DMS79 treated with DMSO at 0.1 percent for 48 hours (cell line): ENCODE data around the gene RPGRIP1.
"Not testable (repeated sequence)": the region's sequence is repeated elsewhere in the genome, so short reads cannot be mapped to it uniquely, and the experiment has no call there.

Source experiments
- DNase-seq: peaks from one replicate; lab custom pipeline; 2025; lab: John Stamatoyannopoulos, UW

The RPGRIP1 gene

GRCh38 chr14:21279783-21280182 lies at the start of gene RPGRIP1:
Gene RPGRIP1 (plus strand): TSS chr14:21280083. CDS start chr14:21287977, 7,894 bp downstream.
- DNase-seq: no peak

GRCh38 chr14:21231020-21231652 lies 48.7 kb upstream of the RPGRIP1 start:
- no peak for DNase-seq

GRCh38 chr14:21233457-21234076 lies 46.3 kb upstream of the RPGRIP1 start:
- DNase-seq: no peak

- DNase-seq: no peak
Observed at GRCh38 chr14:21234112-21234511, 45.8 kb upstream of the RPGRIP1 start.

GRCh38 chr14:21236948-21237797 lies 42.7 kb upstream of the RPGRIP1 start:
- DNase-seq: peak; percentile 23

GRCh38 chr14:21238823-21239518 lies 40.9 kb upstream of the RPGRIP1 start:
- DNase-seq: no peak

GRCh38 chr14:21240417-21240816 lies 39.5 kb upstream of the RPGRIP1 start:
- DNase-seq: no peak

- DNase-seq: no peak
Observed at GRCh38 chr14:21241218-21241819, 38.6 kb upstream of the RPGRIP1 start.

GRCh38 chr14:21244544-21244943 lies 35.3 kb upstream of the RPGRIP1 start:
- no peak for DNase-seq

- no peak for DNase-seq
Observed at GRCh38 chr14:21245813-21246212, 34.1 kb upstream of the RPGRIP1 start.

GRCh38 chr14:21248338-21248737 lies 31.5 kb upstream of the RPGRIP1 start:
- no peak for DNase-seq

- DNase-seq: no peak
Observed at GRCh38 chr14:21248739-21249411, 31.0 kb upstream of the RPGRIP1 start.

GRCh38 chr14:21251215-21251614 lies 28.7 kb upstream of the RPGRIP1 start:
- no peak for DNase-seq

- no peak for DNase-seq
Observed at GRCh38 chr14:21252149-21252548, 27.7 kb upstream of the RPGRIP1 start.

GRCh38 chr14:21255385-21256101 lies 24.3 kb upstream of the RPGRIP1 start:
- DNase-seq: no peak

GRCh38 chr14:21256102-21256447 lies 23.8 kb upstream of the RPGRIP1 start:
- DNase-seq: not testable (repeated sequence)

GRCh38 chr14:21256539-21257393 lies 23.1 kb upstream of the RPGRIP1 start:
- DNase-seq: no peak

GRCh38 chr14:21257394-21257909 lies 22.4 kb upstream of the RPGRIP1 start:
- no peak for DNase-seq
